IMR-90 (cell line): Measurements from ENCODE around the gene ZNRF4. TPM values are rescaled to one million over a fixed set of nuclear protein-coding genes. Genes with fewer than 3 reads are reported as not detected.

ENCODE experiments used
- ATAC-seq: fragments of 200-7000 bp; cut with Tn5 transposase; 2 replicates; pipeline ENCODE4 v1.9.1; 2020; ENCODE audit warnings: low read depth, mild to moderate bottlenecking, moderate library complexity
- BruUV-seq: library from RNA; stranded (reverse); fragments of 400-500 nt; replicated peaks from 2 replicates; lab custom pipeline; 2021; lab: Mats Ljungman, UMichigan
- CTCF ChIA-PET: fragments of 300-600 bp; formaldehyde crosslinking; extraction: SDS; loops from one replicate; lab custom pipeline; 2021; ENCODE audit warnings: antibody characterized with exemption; lab: Yijun Ruan, JAX
- POLR2A ChIA-PET: fragments of 300-600 bp; sonication (Branson Sonifier 250); formaldehyde crosslinking; loops from one replicate; lab custom pipeline; 2022; ENCODE audit warnings: antibody characterized with exemption; ENCODE audit not compliant: unreplicated experiment; lab: Charles Lee
- DNase-seq: peaks from one replicate; pipeline ENCODE4 v3.0.0; 2013
- H2AFZ ChIP-seq: replicated peaks from 2 replicates; pipeline ENCODE3; 2013; ENCODE audit warnings: low read length, mild to moderate bottlenecking; ENCODE audit not compliant: poor library complexity
- H2AK5ac ChIP-seq: 2 replicates; pipeline ENCODE4 v1.6.1; 2013; ENCODE audit warnings: low read depth, low read length, inconsistent platforms
- H2AK9ac ChIP-seq: replicated peaks from 2 replicates; pipeline ENCODE3; 2013; ENCODE audit warnings: mild to moderate bottlenecking, low read depth, low read length, moderate library complexity; ENCODE audit not compliant: poor library complexity
- H2BK120ac ChIP-seq: 2 replicates; pipeline ENCODE4 v1.6.1; 2013; ENCODE audit warnings: low read depth, low read length, inconsistent platforms
- H2BK15ac ChIP-seq: 3 replicates; pipeline ENCODE4 v1.6.1; 2013; ENCODE audit warnings: low read depth, low read length, inconsistent platforms
- H2BK20ac ChIP-seq: 2 replicates; pipeline ENCODE4 v1.6.1; 2013; ENCODE audit warnings: low read depth, mild to moderate bottlenecking, inconsistent platforms, low read length, moderate library complexity
- H2BK5ac ChIP-seq: 2 replicates; pipeline ENCODE4 v1.6.1; 2013; ENCODE audit warnings: mild to moderate bottlenecking, low read depth, low read length, inconsistent platforms; ENCODE audit not compliant: poor library complexity, severe bottlenecking
- H3K14ac ChIP-seq: replicated peaks from 2 replicates; pipeline ENCODE4 v1.6.1; 2013; ENCODE audit warnings: low read depth, low read length, inconsistent platforms
- H3K18ac ChIP-seq: 2 replicates; pipeline ENCODE4 v1.6.1; 2013; ENCODE audit warnings: low read depth, low read length, control low read depth
- H3K23ac ChIP-seq: 2 replicates; pipeline ENCODE4 v1.6.1; 2013; ENCODE audit warnings: low read depth, low read length, inconsistent platforms
- H3K27ac ChIP-seq: 2 replicates; pipeline ENCODE4 v1.5.1; 2013; ENCODE audit warnings: mild to moderate bottlenecking, control low read depth, low read length; ENCODE audit not compliant: insufficient read depth
- H3K27me3 ChIP-seq: 2 replicates; pipeline ENCODE4 v1.6.1; 2013; ENCODE audit warnings: low read length; ENCODE audit not compliant: control insufficient read depth, insufficient read depth
- H3K36me3 ChIP-seq: 2 replicates; pipeline ENCODE4 v1.6.1; 2013; ENCODE audit warnings: low read length, mixed read lengths; ENCODE audit not compliant: control insufficient read depth, insufficient read depth
- H3K4ac ChIP-seq: 2 replicates; pipeline ENCODE4 v1.6.1; 2013; ENCODE audit warnings: low read depth, low read length, inconsistent platforms
- H3K4me1 ChIP-seq: 2 replicates; pipeline ENCODE4 v1.6.1; 2013; ENCODE audit warnings: low read length, mixed read lengths; ENCODE audit not compliant: control insufficient read depth, insufficient read depth
- H3K4me2 ChIP-seq: 2 replicates; pipeline ENCODE4 v1.6.1; 2013; ENCODE audit warnings: low read depth, mild to moderate bottlenecking, control low read depth, low read length, moderate library complexity
- H3K4me3 ChIP-seq: 2 replicates; pipeline ENCODE4 v1.5.1; 2013; ENCODE audit warnings: low read depth, mild to moderate bottlenecking, control low read depth, low read length, moderate library complexity; ENCODE audit not compliant: insufficient read depth
- H3K56ac ChIP-seq: 2 replicates; pipeline ENCODE4 v1.6.1; 2013; ENCODE audit warnings: low read length, inconsistent platforms; ENCODE audit not compliant: insufficient read depth; ENCODE audit errors: extremely low read depth
- H3K79me1 ChIP-seq, 2 experiments: 2 replicates each; pipeline ENCODE4 v1.6.1; 2013; ENCODE audit warnings: low read length in 2 of 2, inconsistent platforms in 1 of 2, low read depth in 1 of 2
- H3K9ac ChIP-seq: 2 replicates; pipeline ENCODE4 v1.6.1; 2013; ENCODE audit warnings: low read depth, low read length, control low read depth
- H3K9me1 ChIP-seq: 2 replicates; pipeline ENCODE4 v1.6.1; 2013; ENCODE audit warnings: low read length, inconsistent platforms; ENCODE audit not compliant: insufficient read depth
- H3K9me3 ChIP-seq: 2 replicates; pipeline ENCODE4 v1.6.1; 2013; ENCODE audit warnings: low read length; ENCODE audit not compliant: control insufficient read depth, insufficient read depth
- H4K20me1 ChIP-seq: 2 replicates; pipeline ENCODE4 v1.6.1; 2013; ENCODE audit warnings: low read length, inconsistent platforms; ENCODE audit not compliant: insufficient read depth
- H4K5ac ChIP-seq: 2 replicates; pipeline ENCODE4 v1.6.1; 2013; ENCODE audit warnings: mild to moderate bottlenecking, low read depth, low read length, control low read depth
- H4K8ac ChIP-seq, 2 experiments: 2 replicates each; pipeline ENCODE4 v1.6.1; 2013; ENCODE audit warnings: low read depth in 2 of 2, low read length in 2 of 2, control low read depth in 1 of 2, inconsistent platforms in 1 of 2
- H4K91ac ChIP-seq: 2 replicates; pipeline ENCODE4 v1.6.1; 2013; ENCODE audit warnings: low read depth, low read length, inconsistent platforms; ENCODE audit not compliant: insufficient read depth
- FOS ChIP-seq: fragments of 150-350 bp; IDR thresholded peaks from 2 replicates; pipeline ENCODE4 v1.6.1; 2016; ENCODE audit warnings: low read depth, low read length
- MAZ ChIP-seq: IDR thresholded peaks from 2 replicates; pipeline ENCODE4 v1.6.1; 2012; ENCODE audit warnings: low read depth, mild to moderate bottlenecking, low read length, improper control_type of control experiment, moderate library complexity, borderline replicate concordance
- RAD21 ChIP-seq: IDR thresholded peaks from 2 replicates; pipeline ENCODE4 v1.6.1; 2012; ENCODE audit warnings: low read length, improper control_type of control experiment
- WGBS, 2 experiments: methylation state at CpG; one replicate each; pipeline versions ENCODE4 v1.1.5 to v1.1.7; 2013; ENCODE audit warnings: missing lambda C conversion rate in 2 of 2; ENCODE audit not compliant: insufficient read length in 1 of 2; ENCODE audit errors: extremely low coverage in 2 of 2; 5-methylcytosine and 5-hydroxymethylcytosine counted together
- dilution Hi-C: fragments of 300-500 bp; cut with HindIII; formaldehyde crosslinking; loops from one replicate; pipeline ENCODE4 v1.14.3; 2018; ENCODE audit warnings: low sequenced_read_pairs; ENCODE audit not compliant: unreplicated experiment
- in situ Hi-C: fragments of 300-500 bp; cut with MboI; formaldehyde crosslinking; loops from 3 replicates; pipeline ENCODE4 v1.14.3; 2019; ENCODE audit warnings: low sequenced_read_pairs, inconsistent platforms, mixed read lengths
- intact Hi-C: fragments of 100-400 bp; cut with micrococcal nuclease; formaldehyde crosslinking; loops from 2 replicates; pipeline ENCODE4 v1.10.0; 2022
- polyA plus RNA-seq, 3 experiments: library from polyadenylated mRNA; depleted of rRNA; stranded (reverse); fragments of >200 nt; gene quantifications; 2 replicates each; pipeline ENCODE4 v1.2.3, GENCODE V29; 2012; ENCODE audit warnings: low replicate concordance in 1 of 3
- total RNA-seq: library from RNA; depleted of rRNA; stranded (reverse); fragments of >200 nt; gene quantifications from 2 replicates; pipeline ENCODE4 v1.2.3, GENCODE V29; 2012

Gene ZNRF4
- total and polyA plus RNA-seq, 2 of the 4 experiments (the other 2 are of a cell fraction), result not detected

- Histone ChIP-seq H3K36me3 (no peaks in the 10 kb centered on the region), H3K27ac (no peak overlapping the region), H3K18ac (no peak overlapping the region), H2BK20ac (no peak overlapping the region), H4K5ac (no peak overlapping the region), H3K9me3 (peaks cover 22% of the 10 kb centered on the region), H2AK9ac (no peak overlapping the region), H3K27me3 (peaks cover 11% of the 10 kb centered on the region), H2BK120ac (no peak overlapping the region), H3K79me1 (no peaks in the 10 kb centered on the region), H4K20me1 (no peaks in the 10 kb centered on the region), H3K56ac (no peak overlapping the region), H3K14ac (no peak overlapping the region), H3K4me2 (no peak overlapping the region), H3K9ac (no peak overlapping the region), H3K9me1 (no peaks in the 10 kb centered on the region), H3K23ac (no peak overlapping the region), H2BK15ac (no peak overlapping the region), H3K4me3 (no peak overlapping the region), H3K4me1 (no peaks in the 10 kb centered on the region), H4K8ac (no peak overlapping the region), H4K91ac (no peak overlapping the region), H2BK5ac (no peak overlapping the region), H2AFZ (no peak overlapping the region), H3K4ac (no peak overlapping the region), H2AK5ac (no peak overlapping the region)
- no peak for DNase-seq
- CTCF ChIA-PET, result no interaction called here
- POLR2A ChIA-PET, result no interaction called here
- in situ Hi-C loops (no loop called here), dilution Hi-C loops (no loop called here), intact Hi-C loops (no loop called here)
- ATAC-seq, result no peak
- BruUV-seq, result no TSS peak
- TF ChIP-seq FOS (no peak), RAD21 (no peak), MAZ (no peak)
- WGBS, 2 experiments, result 46% methylated on average over 2 of the region's 2 CpGs; no CpG with 5 or more reads in 1 of the 2 experiments
Measured at GRCh38 chr19:5501907-5502306, 46.7 kb downstream of the ZNRF4 start.
